Panc1 (cell line): Measurements from ENCODE around the gene PDE4B. TPM values are rescaled to one million over a fixed set of nuclear protein-coding genes. Genes with fewer than 3 reads are reported as not detected.

Source experiments
- ATAC-seq: fragments of 200-7000 bp; cut with Tn5 transposase; 2 replicates; pipeline ENCODE4 v1.9.1; 2020; ENCODE audit warnings: mild to moderate bottlenecking, moderate library complexity
- BruUV-seq: library from RNA; stranded (reverse); fragments of 400-500 nt; replicated peaks from 2 replicates; lab custom pipeline; 2021; lab: Mats Ljungman, UMichigan
- CTCF ChIA-PET: fragments of 300-600 bp; sonication (Branson Sonifier 250); formaldehyde crosslinking; loops from one replicate; lab custom pipeline; 2022; ENCODE audit warnings: antibody characterized with exemption; lab: Charles Lee
- POLR2A ChIA-PET: fragments of 300-600 bp; sonication (Branson Sonifier 250); formaldehyde crosslinking; loops from one replicate; lab custom pipeline; 2022; ENCODE audit warnings: antibody characterized with exemption; lab: Charles Lee
- DNase-seq: peaks from one replicate; pipeline ENCODE4 v3.0.0-alpha.2; 2010; ENCODE audit warnings: low read depth, low spot score
- H3K27ac ChIP-seq: 2 replicates; pipeline ENCODE4 v1.5.1; 2011; ENCODE audit warnings: mild to moderate bottlenecking, low read length, inconsistent platforms
- H3K27me3 ChIP-seq: fragments of 200-500 bp; sonication (Bioruptor generic); 2 replicates; pipeline ENCODE4 v1.6.0; 2014; ENCODE audit warnings: low read length, inconsistent platforms; ENCODE audit not compliant: control insufficient read depth, insufficient read depth
- H3K36me3 ChIP-seq: fragments of 200-500 bp; sonication (Bioruptor generic); 2 replicates; pipeline ENCODE4 v1.5.1; 2014; ENCODE audit warnings: inconsistent platforms, mild to moderate bottlenecking, low read length, moderate library complexity; ENCODE audit not compliant: control insufficient read depth, insufficient read depth
- H3K4me1 ChIP-seq: 2 replicates; pipeline ENCODE4 v1.5.1; 2011; ENCODE audit warnings: inconsistent platforms, mild to moderate bottlenecking, low read length, moderate library complexity; ENCODE audit not compliant: control insufficient read depth, insufficient read depth
- H3K4me3 ChIP-seq, 2 experiments: 2 replicates each; pipeline ENCODE4 v1.5.1; 2011 to 2012; ENCODE audit warnings: low read depth in 2 of 2, low read length in 2 of 2, mild to moderate bottlenecking in 2 of 2, inconsistent platforms in 1 of 2, moderate library complexity in 1 of 2
- H3K9me3 ChIP-seq: fragments of 200-500 bp; sonication (Bioruptor generic); 2 replicates; pipeline ENCODE4 v1.5.1; 2014; ENCODE audit warnings: low read depth, mild to moderate bottlenecking, inconsistent platforms, low read length, moderate library complexity; ENCODE audit not compliant: control insufficient read depth, insufficient read depth
- CTCF ChIP-seq: fragments of 450-650 bp; IDR thresholded peaks from 2 replicates; pipeline ENCODE4 v1.5.1; 2017; ENCODE audit warnings: mild to moderate bottlenecking
- POLR2AphosphoS5 ChIP-seq: IDR thresholded peaks from 2 replicates; pipeline ENCODE4 v1.6.1; 2012; ENCODE audit warnings: mild to moderate bottlenecking, low read depth, low read length, moderate library complexity
- REST ChIP-seq, 2 experiments: IDR thresholded peaks; 2 replicates each; pipeline ENCODE4 v1.6.1; 2011 to 2012; ENCODE audit warnings: low read depth in 2 of 2, control low read depth in 1 of 2, low read length in 1 of 2, mild to moderate bottlenecking in 1 of 2, moderate library complexity in 1 of 2; ENCODE audit not compliant: insufficient read depth in 1 of 2
- SIN3A ChIP-seq: IDR thresholded peaks from 2 replicates; pipeline ENCODE4 v1.6.1; 2012; ENCODE audit warnings: low read depth, mild to moderate bottlenecking, low read length, moderate library complexity, borderline replicate concordance; ENCODE audit not compliant: insufficient read depth
- TCF7L2 ChIP-seq: IDR thresholded peaks from 2 replicates; pipeline ENCODE4 v1.6.1; 2011; ENCODE audit warnings: mild to moderate bottlenecking, low read depth, low read length, inconsistent platforms
- in situ Hi-C: cut with HindIII; loops from 2 replicates; pipeline ENCODE4 v1.10.0; 2016; ENCODE audit warnings: low sequenced_read_pairs, low pct_unique_long_range_greater_than_20kb
- intact Hi-C: fragments of 100-400 bp; cut with micrococcal nuclease; formaldehyde crosslinking; loops from one replicate; pipeline ENCODE4 v1.10.0; 2022; ENCODE audit not compliant: unreplicated experiment
- total RNA-seq: library from RNA; stranded (reverse); gene quantifications from one replicate; pipeline ENCODE4 v1.2.1, GENCODE V29; 2021; ENCODE audit not compliant: unreplicated experiment

PDE4B gene
- total RNA-seq, 1 experiment from 2014 or later: 0.26 TPM

- ChIA-PET CTCF (no interaction called here), POLR2A (no interaction called here)
- H3K9me3 ChIP-seq: no peaks in the 10 kb centered on the region
- in situ Hi-C loops (no loop called here), intact Hi-C loops (no loop called here)
- DNase-seq (no peak), ATAC-seq (no peak)
- no peaks in the 10 kb centered on the region for H3K27me3 ChIP-seq
- no peaks in the 10 kb centered on the region for H3K36me3 ChIP-seq
- TF ChIP-seq CTCF (no peak), POLR2AphosphoS5 (no peak)
- H3K4me1 ChIP-seq: no peaks in the 10 kb centered on the region
- H3K27ac ChIP-seq: no peak overlapping the region
- no TSS peak for BruUV-seq
- no peak overlapping the region for H3K4me3 ChIP-seq
These were observed 351.0 kb downstream of the PDE4B start for GRCh38 chr1:66143651-66144050.

DNA sequence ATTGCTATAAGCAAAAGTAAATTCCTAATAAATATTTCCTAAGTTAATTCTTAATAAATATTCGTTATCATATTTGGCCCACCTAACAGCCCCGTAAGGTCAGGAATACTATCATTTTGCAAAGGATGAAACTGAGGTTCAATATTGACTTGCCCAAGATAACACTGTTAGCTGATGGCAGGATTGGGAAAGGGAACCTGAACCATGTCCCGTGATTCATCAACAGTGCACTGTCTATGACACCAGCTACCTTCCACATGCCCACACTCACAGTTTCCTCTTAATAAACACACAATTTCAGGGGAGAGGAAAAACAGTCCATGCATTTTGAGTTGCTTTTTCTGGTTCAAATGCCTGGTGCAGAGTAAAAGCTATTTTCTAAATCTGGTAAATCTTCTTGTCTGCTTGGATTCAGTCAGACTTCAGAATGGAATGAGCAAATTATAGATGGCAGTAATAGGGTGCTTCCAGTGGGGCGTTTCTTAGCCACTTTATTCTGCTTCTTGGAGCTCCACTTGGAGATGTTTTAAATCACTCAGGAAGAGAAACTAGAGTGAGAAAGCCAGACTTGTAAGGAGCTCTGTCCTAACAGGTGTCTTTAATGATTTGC, 354.6 kb downstream of the PDE4B start:
- in situ Hi-C loops: no loop called here

More for the DNA sequence above, 354.6 kb downstream of the PDE4B start:
- no peaks in the 10 kb centered on the region for H3K9me3 ChIP-seq
- BruUV-seq: no TSS peak
- DNase-seq: no peak
- POLR2A ChIA-PET: interaction anchor here (0.6 kb wide), 1 partner anchor 23 kb away, joined by 9 read pairs; no protein-coding TSS in a partner anchor
- ATAC-seq: no peak
- TF ChIP-seq CTCF: no peak
- no peak for TF ChIP-seq POLR2AphosphoS5
- TF ChIP-seq REST (IDR thresholded peaks at IDR 0.05; ENCODE audit: insufficient read depth in 1 of 2, low read depth in 2 of 2, low read length in 1 of 2): no peak
- no peak for TF ChIP-seq TCF7L2
- no peak for TF ChIP-seq SIN3A
- intact Hi-C loops: no loop called here
- no peak overlapping the region for H3K27ac ChIP-seq
- no peaks in the 10 kb centered on the region for H3K4me1 ChIP-seq
- H3K4me3 ChIP-seq: no peak overlapping the region
- H3K36me3 ChIP-seq: no peaks in the 10 kb centered on the region
- no peaks in the 10 kb centered on the region for H3K27me3 ChIP-seq
- CTCF ChIA-PET: no interaction called here
